Activated CD8-positive, alpha-beta memory T cell treated with anti-CD3 and anti-CD28 coated beads, Interleukin-2, amount 50 U/mL, for 48 hours (primary cell): ENCODE results near the gene ANKS1A.
A peak's percentile ranks its signal among the peaks of the same experiment; 100 is the strongest.
"Not testable (repeated sequence)": the region's sequence is repeated elsewhere in the genome, so short reads cannot be mapped to it uniquely, and the experiment has no call there.

Source experiments
- DNase-seq: peaks from one replicate; pipeline ENCODE4 v3.0.0-alpha.2; 2020

Gene ANKS1A, protein sequence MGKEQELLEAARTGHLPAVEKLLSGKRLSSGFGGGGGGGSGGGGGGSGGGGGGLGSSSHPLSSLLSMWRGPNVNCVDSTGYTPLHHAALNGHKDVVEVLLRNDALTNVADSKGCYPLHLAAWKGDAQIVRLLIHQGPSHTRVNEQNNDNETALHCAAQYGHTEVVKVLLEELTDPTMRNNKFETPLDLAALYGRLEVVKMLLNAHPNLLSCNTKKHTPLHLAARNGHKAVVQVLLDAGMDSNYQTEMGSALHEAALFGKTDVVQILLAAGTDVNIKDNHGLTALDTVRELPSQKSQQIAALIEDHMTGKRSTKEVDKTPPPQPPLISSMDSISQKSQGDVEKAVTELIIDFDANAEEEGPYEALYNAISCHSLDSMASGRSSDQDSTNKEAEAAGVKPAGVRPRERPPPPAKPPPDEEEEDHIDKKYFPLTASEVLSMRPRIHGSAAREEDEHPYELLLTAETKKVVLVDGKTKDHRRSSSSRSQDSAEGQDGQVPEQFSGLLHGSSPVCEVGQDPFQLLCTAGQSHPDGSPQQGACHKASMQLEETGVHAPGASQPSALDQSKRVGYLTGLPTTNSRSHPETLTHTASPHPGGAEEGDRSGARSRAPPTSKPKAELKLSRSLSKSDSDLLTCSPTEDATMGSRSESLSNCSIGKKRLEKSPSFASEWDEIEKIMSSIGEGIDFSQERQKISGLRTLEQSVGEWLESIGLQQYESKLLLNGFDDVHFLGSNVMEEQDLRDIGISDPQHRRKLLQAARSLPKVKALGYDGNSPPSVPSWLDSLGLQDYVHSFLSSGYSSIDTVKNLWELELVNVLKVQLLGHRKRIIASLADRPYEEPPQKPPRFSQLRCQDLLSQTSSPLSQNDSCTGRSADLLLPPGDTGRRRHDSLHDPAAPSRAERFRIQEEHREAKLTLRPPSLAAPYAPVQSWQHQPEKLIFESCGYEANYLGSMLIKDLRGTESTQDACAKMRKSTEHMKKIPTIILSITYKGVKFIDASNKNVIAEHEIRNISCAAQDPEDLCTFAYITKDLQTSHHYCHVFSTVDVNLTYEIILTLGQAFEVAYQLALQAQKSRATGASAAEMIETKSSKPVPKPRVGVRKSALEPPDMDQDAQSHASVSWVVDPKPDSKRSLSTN

GRCh38 chr6:34888874-34889555 is at the start of gene ANKS1A:
TSS of gene ANKS1A (plus strand) at chr6:34889255. CDS start at chr6:34889403, 148 bp downstream.
- peak; percentile 97 for DNase-seq

- no peak for DNase-seq
These were observed 49.2 kb upstream of the ANKS1A start for GRCh38 chr6:34839666-34840352.

DNA sequence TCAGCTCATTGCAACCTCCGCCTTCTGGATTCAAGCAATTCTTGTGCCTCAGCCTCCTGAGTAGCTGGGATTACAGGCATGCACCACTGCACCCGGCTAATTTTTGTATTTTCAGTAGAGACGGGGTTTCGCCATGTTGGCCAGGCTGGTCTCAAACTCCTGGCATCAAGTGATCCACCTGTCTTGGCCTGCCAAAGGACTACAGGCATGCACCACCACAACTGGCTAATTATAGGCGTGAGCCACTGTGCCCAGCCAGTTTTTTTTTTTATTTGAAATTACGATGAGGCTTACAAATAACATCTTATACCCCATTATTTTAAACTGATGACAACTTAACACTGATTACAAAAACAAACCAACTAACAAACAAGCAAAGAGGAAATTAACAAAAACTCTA is 40.0 kb upstream of the ANKS1A start:
- DNase-seq = not testable (repeated sequence)

- no peak for DNase-seq
These were observed 37.7 kb upstream of the ANKS1A start for GRCh38 chr6:34851361-34851760.

- no peak for DNase-seq
These were observed 36.5 kb upstream of the ANKS1A start for GRCh38 chr6:34852406-34853085.

- no peak for DNase-seq
These were observed 33.6 kb upstream of the ANKS1A start for GRCh38 chr6:34855463-34855862.

GRCh38 chr6:34858681-34859080 is 30.4 kb upstream of the ANKS1A start:
- DNase-seq = no peak

DNA sequence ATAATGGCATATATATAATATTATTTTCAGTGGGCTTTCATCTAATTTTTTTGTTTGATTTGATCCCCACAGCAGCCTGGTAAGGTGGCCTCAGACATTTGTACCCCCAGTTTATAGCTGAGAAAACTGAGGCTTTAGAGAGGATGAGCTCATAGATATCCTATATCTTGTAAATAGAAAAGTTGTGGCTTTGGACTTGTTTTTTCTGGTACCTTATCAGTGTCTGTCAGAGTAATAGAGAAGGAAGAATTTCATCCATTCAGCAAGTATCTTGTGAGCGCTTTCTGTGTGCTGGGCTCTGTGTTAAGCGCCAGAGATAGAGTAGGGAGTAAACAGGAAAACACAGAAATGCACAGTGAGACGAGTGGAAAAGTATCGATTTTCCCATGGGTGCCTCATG is 29.1 kb upstream of the ANKS1A start:
- DNase-seq = no peak

- DNase-seq = no peak
These were observed 28.3 kb upstream of the ANKS1A start for GRCh38 chr6:34860776-34861175.

DNA sequence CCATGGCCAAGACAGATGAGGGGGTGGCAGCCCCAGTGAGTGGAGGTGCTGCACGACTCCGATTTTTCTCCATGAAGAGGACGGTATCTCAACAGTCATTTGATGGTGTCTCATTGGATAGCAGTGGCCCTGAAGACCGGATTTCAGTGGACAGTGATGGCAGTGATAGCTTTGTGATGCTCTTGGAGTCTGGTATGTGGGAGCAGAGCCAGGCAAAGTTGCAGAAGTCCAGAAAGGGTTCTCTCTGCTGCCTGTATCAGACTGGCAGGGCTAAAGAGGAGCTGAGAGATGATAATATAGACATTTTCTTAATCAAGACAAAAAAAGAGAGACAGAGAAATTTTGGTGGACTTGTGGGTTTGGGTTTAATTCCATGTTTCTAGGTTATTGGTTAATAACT is 25.0 kb upstream of the ANKS1A start:
- no peak for DNase-seq

GRCh38 chr6:34865107-34865506 is 23.9 kb upstream of the ANKS1A start:
- no peak for DNase-seq

GRCh38 chr6:34866509-34866908 is 22.5 kb upstream of the ANKS1A start:
- DNase-seq = no peak

- DNase-seq = no peak
These were observed 21.6 kb upstream of the ANKS1A start for GRCh38 chr6:34867484-34867883.

- DNase-seq = no peak
These were observed 17.2 kb upstream of the ANKS1A start for GRCh38 chr6:34871853-34872252.

DNA sequence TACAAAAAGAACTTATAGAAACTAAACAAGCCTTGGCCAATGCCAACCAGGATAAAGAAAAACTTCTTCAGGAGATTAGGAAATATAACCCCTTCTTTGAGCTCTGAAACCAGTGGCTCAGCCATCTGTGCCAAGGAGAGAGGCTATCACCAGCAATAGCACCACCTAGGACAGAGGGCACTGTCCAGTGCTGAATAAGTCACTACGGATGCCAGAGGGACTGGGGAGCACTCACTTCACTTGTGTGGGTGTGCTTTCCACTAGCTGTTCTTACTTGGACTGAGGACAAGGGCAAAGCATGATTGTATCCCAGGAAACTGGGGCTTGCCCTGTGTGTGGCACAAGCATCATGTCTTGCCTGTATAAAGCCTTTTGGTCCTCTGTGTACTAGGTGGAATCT is 16.7 kb upstream of the ANKS1A start:
- no peak for DNase-seq

GRCh38 chr6:34875292-34876213 is 13.5 kb upstream of the ANKS1A start:
- no peak for DNase-seq

DNA sequence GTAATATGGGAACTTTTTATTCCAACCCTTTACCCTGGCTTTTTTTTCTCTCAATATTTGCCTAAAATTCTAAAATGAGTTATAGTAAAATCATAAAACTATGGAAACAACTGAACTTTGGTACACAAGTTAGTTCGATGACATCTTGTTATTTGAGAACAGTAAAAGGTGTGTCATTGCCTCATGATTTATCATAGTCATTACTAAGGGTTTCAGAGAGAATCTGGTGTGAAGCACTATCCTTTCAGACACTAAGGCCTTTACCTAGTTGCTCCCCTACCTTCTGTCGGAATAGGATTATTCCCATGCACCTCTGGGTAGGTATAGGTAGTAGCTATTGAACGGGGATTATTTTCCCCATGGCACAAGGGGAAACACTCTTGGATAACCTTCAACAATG is 12.6 kb upstream of the ANKS1A start:
- DNase-seq = no peak

DNA sequence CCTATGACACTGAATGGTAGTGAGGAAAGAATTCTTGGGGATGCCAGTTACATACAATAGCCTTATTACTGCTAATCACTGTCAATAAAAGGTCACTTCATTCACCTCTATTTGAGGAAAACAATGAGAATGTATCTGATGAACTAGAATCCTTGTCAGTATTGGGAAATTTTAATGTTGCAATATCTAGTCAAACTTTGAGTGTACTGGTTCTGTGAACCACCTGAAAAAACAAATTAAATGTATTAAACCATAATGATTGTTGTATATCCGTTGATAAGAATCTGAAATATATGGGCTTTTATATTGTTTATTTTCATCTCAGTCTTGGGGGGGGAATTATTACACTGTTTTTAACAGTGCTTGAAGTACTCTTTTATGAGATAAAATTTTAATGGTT is 11.8 kb upstream of the ANKS1A start:
- no peak for DNase-seq

- no peak for DNase-seq
These were observed 11.1 kb upstream of the ANKS1A start for GRCh38 chr6:34877869-34878485.

GRCh38 chr6:34884073-34884472 is 5.0 kb upstream of the ANKS1A start:
- DNase-seq = not testable (repeated sequence)
